Measurements from ENCODE around the gene DUSP2. TPM values are rescaled to one million over a fixed set of nuclear protein-coding genes. Genes with fewer than 3 reads are reported as not detected.

DUSP2 gene
- total and polyA plus RNA-seq, 10 of the 15 experiments (the other 5 are each of a cell fraction or from before 2014, with no cell fraction given): 9.7 to 212 (median 57.2) TPM

DNA sequence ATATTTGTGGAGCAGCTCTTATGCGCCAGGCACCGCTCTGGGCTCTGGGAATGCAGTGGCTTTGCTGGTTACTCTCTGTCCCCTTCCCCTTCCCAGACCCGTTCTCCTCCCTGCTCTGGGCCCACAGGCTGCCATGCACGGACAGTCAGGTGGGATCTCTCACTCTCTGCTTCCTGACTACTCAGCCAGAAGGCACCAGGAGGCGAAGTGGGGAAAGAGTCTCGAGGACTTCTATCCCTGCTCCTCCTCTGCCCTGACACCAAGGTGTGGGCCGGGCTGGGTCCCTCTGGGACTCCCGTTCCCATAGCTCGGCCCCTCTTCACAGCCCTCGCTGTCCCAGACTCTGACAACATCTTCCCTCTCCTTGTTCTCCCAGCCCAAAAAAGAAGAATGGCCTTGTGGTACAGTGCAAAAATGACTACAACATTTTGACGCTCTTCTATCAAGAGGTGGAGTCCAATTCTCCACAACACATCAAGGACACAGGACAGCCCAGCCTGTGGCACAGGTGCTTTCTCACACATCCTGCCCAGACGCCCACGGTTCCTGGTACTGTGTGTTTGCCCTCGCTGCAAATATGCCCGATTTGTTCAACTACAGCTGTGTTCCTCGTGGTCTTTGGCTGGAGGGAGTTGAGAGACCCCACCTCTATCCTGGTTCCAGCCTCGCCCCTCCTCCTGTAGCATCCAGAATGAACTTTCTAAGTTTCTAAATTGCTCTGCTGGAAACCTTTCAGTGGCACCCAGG is 14.0 kb upstream of the DUSP2 start (continued):
- TF ChIP-seq ZNF687 (IDR thresholded peaks at IDR 0.05) (peak; percentile 23), BHLHE40 (IDR thresholded peaks at IDR 0.05; ENCODE audit: borderline replicate concordance in 1 of 2, low read depth in 2 of 2, low read length in 1 of 2) (no peak), DPF2 (IDR thresholded peaks at IDR 0.05) (0 out of 2 replicates have a peak, but pooled peaks have one; percentile 14), ZNF207 (IDR thresholded peaks at IDR 0.05; ENCODE audit: borderline replicate concordance) (no peak), POLR2AphosphoS5 (IDR thresholded peaks at IDR 0.05; ENCODE audit: low read length) (0 out of 2 replicates have a peak, but pooled peaks have one; percentile 4)
- TF ChIP-seq, protein P1, sequence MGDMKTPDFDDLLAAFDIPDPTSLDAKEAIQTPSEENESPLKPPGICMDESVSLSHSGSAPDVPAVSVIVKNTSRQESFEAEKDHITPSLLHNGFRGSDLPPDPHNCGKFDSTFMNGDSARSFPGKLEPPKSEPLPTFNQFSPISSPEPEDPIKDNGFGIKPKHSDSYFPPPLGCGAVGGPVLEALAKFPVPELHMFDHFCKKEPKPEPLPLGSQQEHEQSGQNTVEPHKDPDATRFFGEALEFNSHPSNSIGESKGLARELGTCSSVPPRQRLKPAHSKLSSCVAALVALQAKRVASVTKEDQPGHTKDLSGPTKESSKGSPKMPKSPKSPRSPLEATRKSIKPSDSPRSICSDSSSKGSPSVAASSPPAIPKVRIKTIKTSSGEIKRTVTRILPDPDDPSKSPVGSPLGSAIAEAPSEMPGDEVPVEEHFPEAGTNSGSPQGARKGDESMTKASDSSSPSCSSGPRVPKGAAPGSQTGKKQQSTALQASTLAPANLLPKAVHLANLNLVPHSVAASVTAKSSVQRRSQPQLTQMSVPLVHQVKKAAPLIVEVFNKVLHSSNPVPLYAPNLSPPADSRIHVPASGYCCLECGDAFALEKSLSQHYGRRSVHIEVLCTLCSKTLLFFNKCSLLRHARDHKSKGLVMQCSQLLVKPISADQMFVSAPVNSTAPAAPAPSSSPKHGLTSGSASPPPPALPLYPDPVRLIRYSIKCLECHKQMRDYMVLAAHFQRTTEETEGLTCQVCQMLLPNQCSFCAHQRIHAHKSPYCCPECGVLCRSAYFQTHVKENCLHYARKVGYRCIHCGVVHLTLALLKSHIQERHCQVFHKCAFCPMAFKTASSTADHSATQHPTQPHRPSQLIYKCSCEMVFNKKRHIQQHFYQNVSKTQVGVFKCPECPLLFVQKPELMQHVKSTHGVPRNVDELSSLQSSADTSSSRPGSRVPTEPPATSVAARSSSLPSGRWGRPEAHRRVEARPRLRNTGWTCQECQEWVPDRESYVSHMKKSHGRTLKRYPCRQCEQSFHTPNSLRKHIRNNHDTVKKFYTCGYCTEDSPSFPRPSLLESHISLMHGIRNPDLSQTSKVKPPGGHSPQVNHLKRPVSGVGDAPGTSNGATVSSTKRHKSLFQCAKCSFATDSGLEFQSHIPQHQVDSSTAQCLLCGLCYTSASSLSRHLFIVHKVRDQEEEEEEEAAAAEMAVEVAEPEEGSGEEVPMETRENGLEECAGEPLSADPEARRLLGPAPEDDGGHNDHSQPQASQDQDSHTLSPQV (IDR thresholded peaks at IDR 0.05): 0 out of 2 replicates have a peak, but pooled peaks have one; percentile 28

Measured in GM12878 (cell line).